ENCODE results near the gene HSPA9.

GRCh38 chr5:138515556-138516245, 59.5 kb downstream of the HSPA9 start:
- TF ChIP-seq CTCF (IDR thresholded peaks at IDR 0.05; ENCODE audit: low read depth, low read length) (no peak), MAX (IDR thresholded peaks at IDR 0.05; ENCODE audit: low read depth, low read length) (no peak), POLR2A (IDR thresholded peaks at IDR 0.05; ENCODE audit: extremely low read depth, insufficient read length) (no peak)
